HCT116 (cell line): ENCODE data around the gene FGF14. TPM values are rescaled to one million over a fixed set of nuclear protein-coding genes. Genes with fewer than 3 reads are reported as not detected.

Experiments
- ATAC-seq: fragments of 200-7000 bp; cut with Tn5 transposase; 2 replicates; pipeline ENCODE4 v1.9.1; 2020; ENCODE audit warnings: mild to moderate bottlenecking, moderate library complexity
- BruUV-seq: library from RNA; stranded (reverse); fragments of 400-500 nt; replicated peaks from 2 replicates; lab custom pipeline; 2021; lab: Mats Ljungman, UMichigan
- CTCF ChIA-PET: fragments of 300-600 bp; sonication (Branson Sonifier 250); formaldehyde crosslinking; loops from one replicate; lab custom pipeline; 2021; ENCODE audit warnings: antibody characterized with exemption; lab: Charles Lee
- POLR2A ChIA-PET: fragments of 300-600, 350-600 bp; sonication (Branson Sonifier 250); formaldehyde crosslinking; loops from one replicate; lab custom pipeline; 2021; ENCODE audit warnings: antibody characterized with exemption; lab: Charles Lee
- RAD21 ChIA-PET, 2 experiments: fragments of 300-600 bp; sonication (Branson Sonifier 250); formaldehyde crosslinking; loops; one replicate each; lab custom pipeline; 2023; ENCODE audit warnings: low total read pairs in 2 of 2; ENCODE audit not compliant: uncharacterized antibody in 2 of 2, unreplicated experiment in 2 of 2, low non-redundant PET in 1 of 2; lab: Charles Lee
- DNase-seq: peaks from one replicate; pipeline ENCODE4 v3.0.0-alpha.2; 2010; ENCODE audit warnings: low read depth, low spot score
- H2AFZ ChIP-seq: fragments of 200-600 bp; shearing (Covaris generic), sonication (generic); 2 replicates; pipeline ENCODE4 v1.6.1; 2017; ENCODE audit warnings: low read depth, mixed run types, mixed read lengths, antibody characterized with exemption, low read length; ENCODE audit not compliant: poor library complexity, severe bottlenecking
- H3K27ac ChIP-seq: 2 replicates; pipeline ENCODE4 v1.5.1; 2012; ENCODE audit warnings: low read depth, low read length
- H3K27me3 ChIP-seq: fragments of 200-600 bp; sonication (generic); 2 replicates; pipeline ENCODE4 v1.6.1; 2016; ENCODE audit warnings: mixed run types, low read length, mixed read lengths; ENCODE audit not compliant: insufficient read depth
- H3K36me3 ChIP-seq, 2 experiments: fragments of 200-500 bp in 1 of 2; fragments of 200-600 bp in 1 of 2; sonication (Bioruptor generic) in 1 of 2; sonication (generic) in 1 of 2; 2 replicates each; pipeline versions ENCODE4 v1.5.1 to v1.6.1; 2014 to 2016; ENCODE audit warnings: low read length in 2 of 2, inconsistent platforms in 1 of 2, mixed read lengths in 1 of 2, mixed run types in 1 of 2; ENCODE audit not compliant: insufficient read depth in 2 of 2, control insufficient read depth in 1 of 2
- H3K4me1 ChIP-seq, 2 experiments: fragments of 200-600 bp in 1 of 2; sonication (generic) in 1 of 2; 2 replicates each; pipeline versions ENCODE4 v1.5.1 to v1.6.1; 2012 to 2017; ENCODE audit warnings: low read length in 2 of 2, inconsistent platforms in 1 of 2, mild to moderate bottlenecking in 1 of 2, mixed read lengths in 1 of 2, mixed run types in 1 of 2, moderate library complexity in 1 of 2; ENCODE audit not compliant: insufficient read depth in 2 of 2, control insufficient read depth in 1 of 2
- H3K4me2 ChIP-seq: fragments of 200-600 bp; sonication (generic); 2 replicates; pipeline ENCODE4 v1.6.1; 2017; ENCODE audit warnings: mixed run types, low read length, mixed read lengths
- H3K4me3 ChIP-seq, 2 experiments: fragments of 200-600 bp in 1 of 2; sonication (generic) in 1 of 2; replicated peaks in 1 of 2; 2 replicates each; pipeline ENCODE4 v1.5.1; 2011 to 2016; ENCODE audit warnings: low read length in 2 of 2, control low read depth in 1 of 2, low read depth in 1 of 2, mild to moderate bottlenecking in 1 of 2, mixed read lengths in 1 of 2, mixed run types in 1 of 2
- H3K79me2 ChIP-seq: fragments of 200-600 bp; sonication (generic); 2 replicates; pipeline ENCODE4 v1.6.1; 2017; ENCODE audit warnings: mild to moderate bottlenecking, mixed run types, low read length, moderate library complexity, mixed read lengths; ENCODE audit not compliant: insufficient read depth
- H3K9ac ChIP-seq: fragments of 200-600 bp; sonication (generic); 2 replicates; pipeline ENCODE4 v1.6.1; 2016; ENCODE audit warnings: low read length, mixed read lengths
- H3K9me2 ChIP-seq: fragments of 200-600 bp; sonication (generic), shearing (Covaris generic); 2 replicates; pipeline ENCODE4 v1.6.1; 2017; ENCODE audit warnings: mixed run types, mild to moderate bottlenecking, moderate library complexity; ENCODE audit not compliant: insufficient read depth
- H3K9me3 ChIP-seq, 2 experiments: fragments of 200-500 bp in 1 of 2; fragments of 200-600 bp in 1 of 2; sonication (Bioruptor generic) in 1 of 2; sonication (generic) in 1 of 2; 2 replicates each; pipeline ENCODE4 v1.6.1; 2014 to 2017; ENCODE audit warnings: low read length in 2 of 2, mixed read lengths in 2 of 2, inconsistent platforms in 1 of 2, low read depth in 1 of 2, mild to moderate bottlenecking in 1 of 2, mixed run types in 1 of 2, moderate library complexity in 1 of 2; ENCODE audit not compliant: control insufficient read depth in 1 of 2, insufficient read depth in 1 of 2
- H4K20me1 ChIP-seq: fragments of 200-600 bp; sonication (generic), shearing (Covaris generic); 2 replicates; pipeline ENCODE4 v1.6.1; 2017; ENCODE audit warnings: mixed run types, mild to moderate bottlenecking, moderate library complexity; ENCODE audit not compliant: insufficient read depth
- CEBPB ChIP-seq: IDR thresholded peaks from 2 replicates; pipeline ENCODE4 v1.6.1; 2012; ENCODE audit warnings: low read depth
- CTCF ChIP-seq, 3 experiments: fragments of 200-600 bp in 1 of 3; sonication (generic) in 1 of 3; IDR thresholded peaks in 2 of 3; conservative IDR thresholded peaks in 1 of 3; 2 replicates each; pipeline ENCODE4 v1.5.1; 2012 to 2017; ENCODE audit warnings: low read depth in 2 of 3, low read length in 2 of 3, antibody characterized with exemption in 1 of 3, borderline replicate concordance in 1 of 3, control low read depth in 1 of 3, mild to moderate bottlenecking in 1 of 3, mixed read lengths in 1 of 3, mixed run types in 1 of 3, moderate library complexity in 1 of 3; ENCODE audit not compliant: insufficient read depth in 1 of 3
- EZH2phosphoT487 ChIP-seq: fragments of 200-600 bp; IDR thresholded peaks from 2 replicates; pipeline ENCODE4 v1.6.1; 2018; ENCODE audit warnings: antibody characterized with exemption, borderline replicate concordance
- FOSL1 ChIP-seq: IDR thresholded peaks from 2 replicates; pipeline ENCODE4 v1.6.1; 2012; ENCODE audit warnings: low read depth
- POLR2A ChIP-seq: IDR thresholded peaks from 2 replicates; pipeline ENCODE4 v1.7.0; 2011; ENCODE audit warnings: borderline replicate concordance; ENCODE audit not compliant: insufficient read depth, insufficient read length; ENCODE audit errors: extremely low read depth
- SRF ChIP-seq: IDR thresholded peaks from 2 replicates; pipeline ENCODE4 v1.6.1; 2012; ENCODE audit warnings: low read depth
- YY1 ChIP-seq: IDR thresholded peaks from 2 replicates; pipeline ENCODE4 v1.6.1; 2011; ENCODE audit warnings: low read length, low read depth, moderate library complexity, mild to moderate bottlenecking; ENCODE audit not compliant: insufficient replicate concordance; ENCODE audit errors: extremely low read depth
- ZBTB33 ChIP-seq: IDR thresholded peaks from 2 replicates; pipeline ENCODE4 v1.6.1; 2011; ENCODE audit warnings: mild to moderate bottlenecking, low read length, moderate library complexity; ENCODE audit not compliant: insufficient replicate concordance; ENCODE audit errors: extremely low read depth
- ZFX ChIP-seq: fragments of 450-650 bp; IDR thresholded peaks from 2 replicates; pipeline ENCODE4 v1.6.1; 2017
- ZNF274 ChIP-seq: fragments of 200-500 bp; sonication (Bioruptor generic); IDR thresholded peaks from 2 replicates; pipeline ENCODE4 v1.6.1; 2014; ENCODE audit warnings: mild to moderate bottlenecking, low read depth, low read length, inconsistent platforms
- intact Hi-C: fragments of 100-400 bp; cut with micrococcal nuclease; formaldehyde crosslinking; loops from 2 replicates; pipeline ENCODE4 v1.10.0; 2022
- total RNA-seq: library from RNA; stranded (reverse); gene quantifications from one replicate; pipeline ENCODE4 v1.2.1, GENCODE V29; 2021; ENCODE audit not compliant: unreplicated experiment

FGF14 gene
- total RNA-seq, 1 experiment from 2014 or later: not detected

- Histone ChIP-seq H2AFZ (no peak overlapping the region), H3K9ac (no peak overlapping the region), H3K27me3 (no peaks in the 10 kb centered on the region), H3K27ac (no peak overlapping the region), H4K20me1 (no peaks in the 10 kb centered on the region), H3K4me2 (no peak overlapping the region), H3K79me2 (no peaks in the 10 kb centered on the region), H3K9me3 (peaks cover 0 to 5% of the 10 kb centered on the region in 2 experiments; a peak in 1 of 4 replicates), H3K4me1 (no peaks in the 10 kb centered on the region), H3K9me2 (no peaks in the 10 kb centered on the region), H3K4me3 (no peak overlapping the region)
- POLR2A ChIA-PET: no interaction called here
- intact Hi-C loops: no loop called here
- BruUV-seq: no TSS peak
- ATAC-seq: no peak
- DNase-seq: no peak
- CTCF ChIA-PET: interaction anchor here (0.8 kb wide), 1 partner anchor 9 kb away, joined by 4 read pairs; no protein-coding TSS in a partner anchor
- TF ChIP-seq ZFX (no peak), ZBTB33 (no peak), SRF (no peak), CTCF (IDR thresholded peaks at IDR 0.05 in 2 of 3, conservative IDR thresholded peaks at IDR 0.05 in 1 of 3; ENCODE audit: borderline replicate concordance in 1 of 3, insufficient read depth in 1 of 3, low read depth in 2 of 3, low read length in 2 of 3) (no peak), ZNF274 (no peak), EZH2phosphoT487 (no peak), POLR2A (no peak), YY1 (no peak), FOSL1 (no peak), CEBPB (no peak)
- TF ChIP-seq, all 23 proteins: peak for 0
- no peaks in the 10 kb centered on the region for H3K36me3 ChIP-seq
- RAD21 ChIA-PET: no interaction called here
These were observed 269.0 kb downstream of the FGF14 start for GRCh38 chr13:102132777-102133295.
